Measurements from ENCODE around the gene LDHD. TPM values are rescaled to one million over a fixed set of nuclear protein-coding genes. Genes with fewer than 3 reads are reported as not detected.

The LDHD gene
- total RNA-seq, 2 experiments from 2014 or later = 0.18 to 0.28 TPM

- peak overlapping the region; percentile 40 for H3K27ac Mint-ChIP-seq
- no peaks in the 10 kb centered on the region for H3K27me3 Mint-ChIP-seq
- no peaks in the 10 kb centered on the region for H3K9me3 Mint-ChIP-seq
- peaks cover 78% of the 10 kb centered on the region for H3K4me1 Mint-ChIP-seq
- no peak overlapping the region for H3K4me3 Mint-ChIP-seq
- H3K36me3 Mint-ChIP-seq (ENCODE audit: low read depth) = peaks cover 30% of the 10 kb centered on the region
- POLR2A ChIA-PET = no interaction called here
- DNase-seq = no peak
- CTCF ChIA-PET = no interaction called here
Observed at GRCh38 chr16:75102595-75102994, 14.0 kb downstream of the LDHD start.

DNA sequence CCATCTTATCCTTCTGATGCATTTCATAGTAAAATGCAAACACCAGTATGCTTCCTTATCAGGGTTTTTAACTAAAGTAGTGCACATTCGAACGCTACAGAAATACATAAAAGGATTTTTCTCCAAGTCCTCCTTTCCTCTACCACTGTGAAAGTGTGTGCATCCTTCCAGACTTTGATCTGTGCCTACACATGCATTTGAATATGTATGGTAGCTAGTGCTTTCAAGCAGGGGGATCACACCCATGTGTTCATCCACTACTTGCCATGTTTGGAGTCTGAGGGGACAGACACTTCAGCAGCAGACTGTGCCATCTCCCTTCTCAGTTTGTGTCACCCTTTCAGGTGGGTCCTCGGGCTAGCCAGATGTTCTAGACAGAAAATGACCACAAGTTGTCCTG lies 14.9 kb downstream of the LDHD start:
- POLR2A ChIA-PET = interaction anchor here (5.0 to 6.2 kb wide), 2 partner anchors 8 to 26 kb away, joined by 40 to 71 read pairs; no protein-coding TSS in a partner anchor
- H3K4me3 Mint-ChIP-seq = no peak overlapping the region

DNA sequence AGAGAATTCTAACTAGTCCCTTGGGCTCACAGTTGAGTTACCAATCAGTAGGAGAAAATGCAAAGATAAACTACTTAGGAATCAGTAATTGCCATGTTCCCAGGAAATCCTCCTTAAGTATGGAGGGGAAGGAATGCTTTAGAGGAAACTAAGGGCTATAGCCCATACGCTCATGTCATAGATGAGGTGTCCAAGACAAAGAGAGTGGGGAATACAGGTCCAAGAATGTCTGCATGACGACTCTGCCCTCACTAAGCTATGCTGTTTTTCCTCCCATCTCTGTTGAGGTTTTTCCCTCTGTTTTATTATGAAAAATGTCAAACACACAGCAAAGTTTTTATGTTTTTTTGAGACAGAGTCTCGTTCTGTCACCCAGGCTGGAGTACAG lies 16.0 kb downstream of the LDHD start:
- Mint-ChIP-seq H3K4me3 (no peak overlapping the region), H3K4me1 (peaks cover 67% of the 10 kb centered on the region), H3K9me3 (no peaks in the 10 kb centered on the region), H3K36me3 (ENCODE audit: low read depth) (peaks cover 22% of the 10 kb centered on the region), H3K27me3 (no peaks in the 10 kb centered on the region), H3K27ac (peak overlapping the region; percentile 84)
- DNase-seq = no peak
- ChIA-PET CTCF (interaction anchor here (2.9 to 5.6 kb wide), 2 partner anchors 9 to 102 kb away, joined by 10 to 59 read pairs; partner anchors contain the start of gene ZNRF1), POLR2A (interaction anchor here (0.8 to 6.2 kb wide), 3 partner anchors 9 to 36 kb away, joined by 5 to 71 read pairs (median 40); no protein-coding TSS in a partner anchor)

More for the DNA sequence above, 14.9 kb downstream of the LDHD start:
- H3K27me3 Mint-ChIP-seq = no peaks in the 10 kb centered on the region
- no peak overlapping the region for H3K27ac Mint-ChIP-seq
- CTCF ChIA-PET = interaction anchor here (0.9 to 2.9 kb wide), 2 partner anchors 9 to 104 kb away, joined by 3 to 10 read pairs; partner anchors contain the start of gene ZNRF1
- peaks cover 30% of the 10 kb centered on the region for H3K36me3 Mint-ChIP-seq (ENCODE audit: low read depth)
- no peak for DNase-seq
- H3K4me1 Mint-ChIP-seq = peaks cover 75% of the 10 kb centered on the region
- no peaks in the 10 kb centered on the region for H3K9me3 Mint-ChIP-seq

GRCh38 chr16:75099738-75100602 lies 16.6 kb downstream of the LDHD start:
- peak overlapping the region; percentile 84 for H3K27ac Mint-ChIP-seq
- POLR2A ChIA-PET = interaction anchor here (0.8 to 6.2 kb wide), 7 partner anchors 9 to 115 kb away, joined by 4 to 71 read pairs (median 6); partner anchors contain the start of genes WDR59 and ZNRF1

GRCh38 chr16:75099075-75099667 lies 17.4 kb downstream of the LDHD start:
- H3K4me3 Mint-ChIP-seq = no peak overlapping the region
- ChIA-PET POLR2A (interaction anchor here (0.9 to 6.2 kb wide), 6 partner anchors 10 to 114 kb away, joined by 4 to 71 read pairs (median 8); partner anchors contain the start of genes WDR59 and ZNRF1), CTCF (interaction anchor here (0.7 to 5.6 kb wide), 6 partner anchors 11 to 101 kb away, joined by 3 to 59 read pairs (median 4); partner anchors contain the start of gene ZNRF1)
- DNase-seq = no peak
- H3K9me3 Mint-ChIP-seq = no peaks in the 10 kb centered on the region
- peaks cover 54% of the 10 kb centered on the region for H3K4me1 Mint-ChIP-seq
- H3K36me3 Mint-ChIP-seq (ENCODE audit: low read depth) = peaks cover 9% of the 10 kb centered on the region
- H3K27me3 Mint-ChIP-seq = no peaks in the 10 kb centered on the region
- H3K27ac Mint-ChIP-seq = peak overlapping the region; percentile 84

More at GRCh38 chr16:75099738-75100602, 16.6 kb downstream of the LDHD start:
- CTCF ChIA-PET = interaction anchor here (0.7 to 5.6 kb wide), 6 partner anchors 10 to 102 kb away, joined by 3 to 59 read pairs (median 4); partner anchors contain the start of gene ZNRF1
- no peaks in the 10 kb centered on the region for H3K27me3 Mint-ChIP-seq
- no peaks in the 10 kb centered on the region for H3K9me3 Mint-ChIP-seq
- peaks cover 61% of the 10 kb centered on the region for H3K4me1 Mint-ChIP-seq
- H3K4me3 Mint-ChIP-seq = peak overlapping the region; percentile 30
- peaks cover 17% of the 10 kb centered on the region for H3K36me3 Mint-ChIP-seq (ENCODE audit: low read depth)
- DNase-seq = peak; percentile 66

GRCh38 chr16:75097941-75098901 lies 18.4 kb downstream of the LDHD start:
- Mint-ChIP-seq H3K4me3 (peak overlapping the region; percentile 4), H3K9me3 (no peaks in the 10 kb centered on the region), H3K4me1 (peaks cover 52% of the 10 kb centered on the region), H3K27me3 (no peaks in the 10 kb centered on the region), H3K27ac (peak overlapping the region; percentile 84), H3K36me3 (ENCODE audit: low read depth) (peaks cover 7% of the 10 kb centered on the region)
- peak; percentile 79 for DNase-seq
- POLR2A ChIA-PET = interaction anchor here (0.8 to 6.2 kb wide), 7 partner anchors 9 to 113 kb away, joined by 3 to 71 read pairs (median 6); partner anchors contain the start of genes WDR59 and ZNRF1
- CTCF ChIA-PET = interaction anchor here (0.9 to 5.6 kb wide), 5 partner anchors 9 to 92 kb away, joined by 3 to 59 read pairs (median 4); no protein-coding TSS in a partner anchor

GRCh38 chr16:75097191-75097761 lies 19.3 kb downstream of the LDHD start:
- no peaks in the 10 kb centered on the region for H3K36me3 Mint-ChIP-seq (ENCODE audit: low read depth)
- DNase-seq = no peak
- POLR2A ChIA-PET = interaction anchor here (5.0 to 6.2 kb wide), 2 partner anchors 12 to 21 kb away, joined by 40 to 71 read pairs; no protein-coding TSS in a partner anchor
- CTCF ChIA-PET = interaction anchor here (0.6 to 5.6 kb wide), 4 partner anchors 8 to 172 kb away, joined by 3 to 59 read pairs (median 4); no protein-coding TSS in a partner anchor
- peaks cover 46% of the 10 kb centered on the region for H3K4me1 Mint-ChIP-seq
- no peaks in the 10 kb centered on the region for H3K9me3 Mint-ChIP-seq
- no peak overlapping the region for H3K27ac Mint-ChIP-seq
- no peak overlapping the region for H3K4me3 Mint-ChIP-seq
- no peaks in the 10 kb centered on the region for H3K27me3 Mint-ChIP-seq

DNA sequence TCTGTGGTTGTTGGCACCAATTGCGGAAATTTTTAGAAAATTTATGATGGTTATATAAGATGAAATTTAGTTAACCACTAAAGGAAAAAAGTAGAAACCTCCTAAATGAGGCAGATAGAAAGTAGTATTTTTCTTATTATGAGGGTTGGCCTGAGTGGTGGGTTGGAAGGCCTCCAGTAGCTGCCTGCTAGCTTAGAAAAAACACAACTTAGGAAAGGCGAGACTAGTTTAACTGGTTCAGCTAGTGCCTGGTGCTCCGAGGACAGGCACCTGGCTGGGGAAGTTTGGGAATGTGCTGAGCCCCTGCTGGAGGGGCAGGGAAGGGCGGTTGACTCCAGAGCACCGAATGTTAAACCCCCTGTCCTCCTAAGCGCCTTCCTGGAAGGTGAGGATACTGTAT lies 19.9 kb downstream of the LDHD start:
- no peak for DNase-seq
- no peak overlapping the region for H3K4me3 Mint-ChIP-seq
- no peak overlapping the region for H3K27ac Mint-ChIP-seq
- H3K9me3 Mint-ChIP-seq = no peaks in the 10 kb centered on the region
- ChIA-PET POLR2A (interaction anchor here (5.0 to 6.2 kb wide), 2 partner anchors 13 to 21 kb away, joined by 40 to 71 read pairs; no protein-coding TSS in a partner anchor), CTCF (interaction anchor here (1.1 to 5.6 kb wide), 3 partner anchors 9 to 95 kb away, joined by 3 to 59 read pairs (median 5); no protein-coding TSS in a partner anchor)
- H3K4me1 Mint-ChIP-seq = peaks cover 44% of the 10 kb centered on the region
- no peaks in the 10 kb centered on the region for H3K36me3 Mint-ChIP-seq (ENCODE audit: low read depth)
- H3K27me3 Mint-ChIP-seq = no peaks in the 10 kb centered on the region

GRCh38 chr16:75095204-75095621 lies 21.4 kb downstream of the LDHD start:
- ChIA-PET POLR2A (no interaction called here), CTCF (no interaction called here)
- no peak for DNase-seq
- no peaks in the 10 kb centered on the region for H3K9me3 Mint-ChIP-seq
- H3K4me3 Mint-ChIP-seq = no peak overlapping the region
- H3K36me3 Mint-ChIP-seq (ENCODE audit: low read depth) = no peaks in the 10 kb centered on the region
- H3K27ac Mint-ChIP-seq = no peak overlapping the region
- H3K27me3 Mint-ChIP-seq = no peaks in the 10 kb centered on the region
- peaks cover 35% of the 10 kb centered on the region for H3K4me1 Mint-ChIP-seq

GRCh38 chr16:75093598-75094540 lies 22.7 kb downstream of the LDHD start:
- Mint-ChIP-seq H3K27me3 (no peaks in the 10 kb centered on the region), H3K9me3 (no peaks in the 10 kb centered on the region), H3K4me3 (no peak overlapping the region), H3K4me1 (peaks cover 31% of the 10 kb centered on the region), H3K36me3 (ENCODE audit: low read depth) (peaks cover 2% of the 10 kb centered on the region), H3K27ac (no peak overlapping the region)
- ChIA-PET CTCF (no interaction called here), POLR2A (no interaction called here)
- no peak for DNase-seq

DNA sequence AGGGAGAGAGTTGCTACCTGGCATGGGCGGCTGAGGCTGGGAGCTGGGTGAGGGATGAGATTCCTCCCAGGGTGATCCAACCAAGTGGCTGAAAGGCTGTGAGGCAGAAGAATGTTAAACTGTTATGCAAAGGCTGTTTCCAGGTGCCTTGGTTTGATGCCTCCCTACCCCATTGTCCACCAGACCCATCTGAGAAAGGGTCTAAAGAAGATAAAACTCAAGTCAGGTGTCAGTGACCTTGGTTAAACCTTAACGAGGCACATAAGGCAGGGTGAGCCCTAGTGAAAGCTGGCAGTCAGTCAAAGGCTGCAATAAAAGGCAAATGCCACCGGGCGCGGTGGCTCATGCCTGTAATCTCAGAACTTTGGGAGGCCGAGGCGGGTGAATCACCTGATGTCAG lies 23.8 kb downstream of the LDHD start:
- no peak overlapping the region for H3K4me3 Mint-ChIP-seq
- no peak for DNase-seq
- ChIA-PET CTCF (interaction anchor here (0.6 kb wide), 1 partner anchor 9 kb away, joined by 3 read pairs; no protein-coding TSS in a partner anchor), POLR2A (no interaction called here)
- H3K9me3 Mint-ChIP-seq = no peaks in the 10 kb centered on the region
- no peak overlapping the region for H3K27ac Mint-ChIP-seq
- peaks cover 20% of the 10 kb centered on the region for H3K4me1 Mint-ChIP-seq
- H3K36me3 Mint-ChIP-seq (ENCODE audit: low read depth) = peaks cover 2% of the 10 kb centered on the region
- no peaks in the 10 kb centered on the region for H3K27me3 Mint-ChIP-seq

All from activated CD4-positive, alpha-beta memory T cell treated with anti-CD3 and anti-CD28 coated beads, Interleukin-2, amount 10 ng/mL, durations not matched to agents 7 days and 5 days (primary cell).